Measurements from ENCODE around the gene TMEM238L.

TMEM238L gene

DNA sequence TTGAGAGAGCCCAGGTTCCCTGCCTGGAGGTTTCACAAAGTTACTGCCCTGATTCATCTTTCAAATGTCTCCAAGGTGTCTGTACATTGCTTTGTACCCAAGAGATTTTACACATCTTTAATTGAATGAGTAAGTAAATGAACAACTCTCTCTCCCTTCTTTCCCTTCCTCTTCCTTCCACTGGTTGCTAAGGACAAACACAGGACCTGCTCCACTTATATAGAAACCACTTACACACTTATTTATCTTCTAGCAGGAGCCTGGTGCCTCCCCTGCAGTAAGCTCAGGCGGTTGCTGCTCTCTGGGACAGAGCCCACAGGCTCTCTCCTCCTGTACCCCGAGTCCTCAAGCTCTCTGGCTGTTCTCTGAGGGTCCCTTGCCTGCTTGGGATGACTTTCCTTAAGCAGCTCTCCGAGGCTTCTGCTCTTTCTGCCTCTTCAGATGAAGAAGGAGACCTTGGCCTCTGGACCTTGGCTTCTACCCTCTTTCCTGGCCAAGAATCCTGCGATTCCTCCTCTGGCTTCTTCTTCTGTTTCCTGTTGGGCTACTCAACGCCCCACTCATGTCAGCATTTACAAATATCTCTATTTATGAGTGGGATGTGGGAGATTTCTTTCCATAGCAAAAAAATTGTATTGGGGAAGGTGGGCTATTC is 24.1 kb upstream of the TMEM238L start:
- no peak overlapping the region for H3K27ac ChIP-seq (ENCODE audit: low read length)
- H3K4me1 ChIP-seq (ENCODE audit: control insufficient read depth, low read depth, low read length) = peaks cover 14% of the 10 kb centered on the region
- no peak overlapping the region for H3K9ac ChIP-seq (ENCODE audit: low read length)
- H3K9me3 ChIP-seq (ENCODE audit: control insufficient read depth, low read depth, low read length) = no peaks in the 10 kb centered on the region
- no peak overlapping the region for H3K4me3 ChIP-seq (ENCODE audit: low read length)
- no peaks in the 10 kb centered on the region for H3K36me3 ChIP-seq (ENCODE audit: control insufficient read depth, low read depth, low read length)
- H3K27me3 ChIP-seq (ENCODE audit: control insufficient read depth, insufficient read depth, low read length) = no peaks in the 10 kb centered on the region

DNA sequence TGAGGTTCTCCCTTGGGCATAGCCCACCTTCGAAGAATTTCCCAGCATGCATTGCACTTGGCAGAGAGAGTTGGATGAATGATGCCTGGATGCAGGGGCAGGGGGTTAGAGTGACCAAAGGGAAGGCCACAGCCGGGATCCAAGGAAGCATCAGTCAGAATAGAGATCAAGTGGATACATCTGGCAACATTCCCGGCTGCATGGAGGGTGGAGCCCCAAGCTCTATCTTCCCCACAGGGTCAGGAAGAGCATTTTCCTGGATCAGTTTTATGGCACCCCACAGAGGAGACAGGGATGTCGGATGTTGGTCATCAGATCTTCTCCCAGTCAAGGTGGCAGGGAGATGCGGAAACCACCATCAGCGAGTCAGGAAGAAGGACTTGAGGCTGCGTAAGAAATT is 21.0 kb upstream of the TMEM238L start:
- H3K4me1 ChIP-seq (ENCODE audit: control insufficient read depth, low read depth, low read length) = peaks cover 12% of the 10 kb centered on the region
- no peaks in the 10 kb centered on the region for H3K36me3 ChIP-seq (ENCODE audit: control insufficient read depth, low read depth, low read length)
- no peak overlapping the region for H3K9ac ChIP-seq (ENCODE audit: low read length)
- H3K27me3 ChIP-seq (ENCODE audit: control insufficient read depth, insufficient read depth, low read length) = no peaks in the 10 kb centered on the region
- no peak overlapping the region for H3K4me3 ChIP-seq (ENCODE audit: low read length)
- no peak overlapping the region for H3K27ac ChIP-seq (ENCODE audit: low read length)
- H3K9me3 ChIP-seq (ENCODE audit: control insufficient read depth, low read depth, low read length) = no peaks in the 10 kb centered on the region

DNA sequence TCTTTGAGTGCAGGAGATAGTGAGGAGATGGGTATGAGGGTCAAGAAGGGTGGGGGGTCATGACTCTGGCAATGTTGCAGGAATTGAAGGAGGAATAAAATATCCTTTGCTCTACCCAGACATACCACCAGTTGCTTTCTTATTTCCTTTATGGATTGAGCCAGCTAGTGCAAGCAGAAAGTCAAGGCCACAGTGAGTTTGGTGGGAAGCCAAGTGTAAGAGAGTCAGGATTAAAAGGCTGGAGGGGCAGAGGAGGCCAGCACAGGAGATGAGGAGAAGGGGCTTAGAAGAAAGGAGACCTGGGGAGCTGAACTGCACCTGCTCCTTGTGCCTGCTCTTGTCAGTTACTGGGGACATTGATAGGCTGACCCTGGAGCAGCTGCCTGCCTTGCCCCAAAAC is 17.9 kb upstream of the TMEM238L start:
- Histone ChIP-seq H3K9me3 (ENCODE audit: control insufficient read depth, low read depth, low read length) (no peaks in the 10 kb centered on the region), H3K36me3 (ENCODE audit: control insufficient read depth, low read depth, low read length) (no peaks in the 10 kb centered on the region), H3K9ac (ENCODE audit: low read length) (no peak overlapping the region), H3K27ac (ENCODE audit: low read length) (no peak overlapping the region), H3K4me1 (ENCODE audit: control insufficient read depth, low read depth, low read length) (peaks cover 2% of the 10 kb centered on the region), H3K4me3 (ENCODE audit: low read length) (no peak overlapping the region), H3K27me3 (ENCODE audit: control insufficient read depth, insufficient read depth, low read length) (no peaks in the 10 kb centered on the region)

DNA sequence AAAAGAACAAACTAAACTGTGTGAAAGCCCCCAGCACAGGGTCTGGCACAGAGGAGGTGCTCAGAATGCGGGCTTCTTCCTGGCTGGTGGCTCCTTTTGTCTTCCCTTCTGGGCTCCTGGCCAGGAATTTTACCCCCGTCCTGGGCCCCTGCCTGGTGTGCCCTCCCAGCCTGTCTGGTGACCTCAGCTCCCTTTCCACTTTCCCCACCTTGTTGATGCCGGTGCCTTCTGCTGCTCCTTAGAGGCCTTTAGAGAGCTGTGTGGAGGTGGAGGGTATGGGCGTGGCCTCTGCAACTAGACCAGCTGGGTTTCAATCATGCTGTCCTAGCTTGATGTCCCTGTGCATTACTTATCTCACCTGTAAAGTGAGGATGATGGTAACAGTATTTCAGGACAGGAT is 17.2 kb upstream of the TMEM238L start:
- Histone ChIP-seq H3K27ac (ENCODE audit: low read length) (no peak overlapping the region), H3K4me1 (ENCODE audit: control insufficient read depth, low read depth, low read length) (peaks cover 2% of the 10 kb centered on the region), H3K36me3 (ENCODE audit: control insufficient read depth, low read depth, low read length) (no peaks in the 10 kb centered on the region), H3K9ac (ENCODE audit: low read length) (no peak overlapping the region), H3K9me3 (ENCODE audit: control insufficient read depth, low read depth, low read length) (no peaks in the 10 kb centered on the region), H3K27me3 (ENCODE audit: control insufficient read depth, insufficient read depth, low read length) (no peaks in the 10 kb centered on the region), H3K4me3 (ENCODE audit: low read length) (no peak overlapping the region)

GRCh38 chr17:10815319-10815718 is 11.4 kb upstream of the TMEM238L start:
- Histone ChIP-seq H3K27me3 (ENCODE audit: control insufficient read depth, insufficient read depth, low read length) (no peaks in the 10 kb centered on the region), H3K27ac (ENCODE audit: low read length) (no peak overlapping the region), H3K4me3 (ENCODE audit: low read length) (no peak overlapping the region), H3K4me1 (ENCODE audit: control insufficient read depth, low read depth, low read length) (no peaks in the 10 kb centered on the region), H3K36me3 (ENCODE audit: control insufficient read depth, low read depth, low read length) (no peaks in the 10 kb centered on the region), H3K9me3 (ENCODE audit: control insufficient read depth, low read depth, low read length) (no peaks in the 10 kb centered on the region), H3K9ac (ENCODE audit: low read length) (no peak overlapping the region)

DNA sequence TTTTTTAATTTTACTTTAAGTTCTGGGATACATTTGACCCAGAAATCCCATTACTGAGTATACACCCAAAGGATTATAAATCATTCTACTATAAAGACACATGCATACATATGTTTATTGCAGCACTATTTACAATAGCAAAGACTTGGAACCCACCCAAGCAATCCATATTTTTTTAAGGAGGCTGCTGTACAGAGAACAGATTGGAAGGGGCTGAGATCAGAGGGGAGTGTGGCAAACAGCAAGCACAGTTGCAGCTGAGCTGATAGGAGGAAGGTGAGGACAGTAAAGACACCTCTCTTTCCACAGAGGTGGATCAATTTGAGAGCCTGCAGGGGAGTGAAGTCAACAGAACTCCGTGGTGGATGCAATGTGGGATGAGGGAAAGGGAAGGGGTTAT is 10.2 kb upstream of the TMEM238L start:
- Histone ChIP-seq H3K9ac (ENCODE audit: low read length) (no peak overlapping the region), H3K27me3 (ENCODE audit: control insufficient read depth, insufficient read depth, low read length) (no peaks in the 10 kb centered on the region), H3K36me3 (ENCODE audit: control insufficient read depth, low read depth, low read length) (no peaks in the 10 kb centered on the region)

DNA sequence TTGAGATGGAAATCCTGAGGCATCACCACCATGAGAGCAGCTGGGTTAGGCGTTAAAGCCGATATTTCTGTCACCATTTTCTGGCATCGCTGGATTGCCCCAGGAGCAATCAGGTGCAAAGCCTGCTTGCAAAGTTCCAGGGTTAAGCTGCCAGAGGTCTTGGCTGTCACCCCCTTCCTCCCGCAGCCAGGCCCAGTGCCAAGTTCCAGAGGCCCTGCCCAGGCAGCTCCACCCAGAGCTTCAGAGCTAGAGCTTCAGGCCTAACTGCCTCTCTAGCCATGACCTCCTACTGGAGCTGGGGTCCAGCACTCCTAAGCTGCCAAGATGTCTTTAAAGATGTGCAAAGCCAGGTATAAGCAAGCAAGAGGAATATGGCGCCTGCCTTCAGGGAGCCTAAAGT is 8.8 kb upstream of the TMEM238L start:
- no peak overlapping the region for H3K27ac ChIP-seq (ENCODE audit: low read length)
- H3K36me3 ChIP-seq (ENCODE audit: control insufficient read depth, low read depth, low read length) = no peaks in the 10 kb centered on the region
- H3K4me3 ChIP-seq (ENCODE audit: low read length) = no peak overlapping the region
- no peaks in the 10 kb centered on the region for H3K9me3 ChIP-seq (ENCODE audit: control insufficient read depth, low read depth, low read length)
- no peak overlapping the region for H3K9ac ChIP-seq (ENCODE audit: low read length)
- no peaks in the 10 kb centered on the region for H3K4me1 ChIP-seq (ENCODE audit: control insufficient read depth, low read depth, low read length)
- H3K27me3 ChIP-seq (ENCODE audit: control insufficient read depth, insufficient read depth, low read length) = no peaks in the 10 kb centered on the region

More for the DNA sequence above, 10.2 kb upstream of the TMEM238L start:
- Histone ChIP-seq H3K27ac (ENCODE audit: low read length) (no peak overlapping the region), H3K4me3 (ENCODE audit: low read length) (no peak overlapping the region), H3K4me1 (ENCODE audit: control insufficient read depth, low read depth, low read length) (no peaks in the 10 kb centered on the region), H3K9me3 (ENCODE audit: control insufficient read depth, low read depth, low read length) (no peaks in the 10 kb centered on the region)

DNA sequence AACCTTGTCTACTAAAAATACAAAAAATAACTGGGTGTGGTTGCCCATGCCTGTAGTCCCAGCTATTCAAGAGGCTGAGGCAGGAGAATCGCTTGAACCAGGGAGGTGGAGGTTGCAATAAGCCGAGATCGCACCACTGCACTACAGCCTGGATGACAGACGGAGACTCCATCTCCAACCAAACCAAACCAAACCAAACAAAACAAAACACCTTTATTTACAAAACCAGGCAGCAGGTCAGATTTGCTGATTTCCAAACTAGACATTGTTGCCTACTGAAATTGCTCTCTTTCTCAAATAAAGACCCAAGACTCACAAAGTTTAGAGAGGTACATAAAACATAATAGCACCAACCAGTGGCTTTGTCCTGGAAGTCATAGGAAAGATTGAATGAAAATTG is 5.7 kb upstream of the TMEM238L start:
- H3K4me3 ChIP-seq (ENCODE audit: low read length) = no peak overlapping the region
- no peaks in the 10 kb centered on the region for H3K27me3 ChIP-seq (ENCODE audit: control insufficient read depth, insufficient read depth, low read length)
- no peaks in the 10 kb centered on the region for H3K9me3 ChIP-seq (ENCODE audit: control insufficient read depth, low read depth, low read length)
- no peaks in the 10 kb centered on the region for H3K4me1 ChIP-seq (ENCODE audit: control insufficient read depth, low read depth, low read length)
- H3K36me3 ChIP-seq (ENCODE audit: control insufficient read depth, low read depth, low read length) = no peaks in the 10 kb centered on the region
- no peak overlapping the region for H3K9ac ChIP-seq (ENCODE audit: low read length)
- no peak overlapping the region for H3K27ac ChIP-seq (ENCODE audit: low read length)

- H3K4me3 ChIP-seq (ENCODE audit: low read length) = no peak overlapping the region
- no peaks in the 10 kb centered on the region for H3K36me3 ChIP-seq (ENCODE audit: control insufficient read depth, low read depth, low read length)
- H3K9me3 ChIP-seq (ENCODE audit: control insufficient read depth, low read depth, low read length) = no peaks in the 10 kb centered on the region
- H3K27me3 ChIP-seq (ENCODE audit: control insufficient read depth, insufficient read depth, low read length) = no peaks in the 10 kb centered on the region
- no peak overlapping the region for H3K9ac ChIP-seq (ENCODE audit: low read length)
- H3K4me1 ChIP-seq (ENCODE audit: control insufficient read depth, low read depth, low read length) = peaks cover 2% of the 10 kb centered on the region
- H3K27ac ChIP-seq (ENCODE audit: low read length) = no peak overlapping the region
Observed at GRCh38 chr17:10807704-10808128, 3.8 kb upstream of the TMEM238L start.

DNA sequence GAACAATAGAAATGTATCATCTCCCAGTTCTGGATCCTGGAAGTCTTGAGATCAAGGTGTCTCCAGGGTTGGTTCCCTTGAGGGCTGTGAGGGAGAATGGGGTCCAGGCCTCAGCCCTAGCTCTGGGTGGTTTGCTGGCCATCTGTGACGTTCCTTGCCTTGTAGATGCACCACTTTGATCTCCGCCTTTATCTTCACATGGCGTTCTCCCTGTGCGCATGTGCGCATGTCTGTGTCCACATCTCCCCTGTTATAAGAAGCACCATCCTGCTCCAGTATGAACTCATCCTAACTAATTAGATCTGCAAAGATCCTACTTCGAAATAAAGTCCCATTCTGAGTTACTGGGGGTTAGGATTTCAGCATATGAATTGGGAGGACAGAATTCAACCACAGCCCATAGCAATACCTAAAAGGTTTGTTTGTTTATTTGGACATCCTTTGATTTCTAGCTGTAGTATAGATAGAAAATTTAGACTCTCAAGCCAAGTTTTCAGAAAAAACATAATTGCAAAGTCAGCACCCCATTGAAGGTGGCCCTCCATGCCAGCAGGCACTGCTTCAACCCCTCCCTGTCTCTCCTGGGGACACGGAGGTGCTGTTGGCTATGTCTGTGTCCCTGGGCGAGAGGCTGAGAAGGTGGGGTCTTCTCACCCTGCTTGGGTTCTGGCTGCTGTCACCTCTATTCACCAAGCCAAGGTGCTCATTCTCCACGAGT is 2.8 kb upstream of the TMEM238L start:
- Histone ChIP-seq H3K27ac (ENCODE audit: low read length) (no peak overlapping the region), H3K4me3 (ENCODE audit: low read length) (no peak overlapping the region), H3K9ac (ENCODE audit: low read length) (no peak overlapping the region), H3K4me1 (ENCODE audit: control insufficient read depth, low read depth, low read length) (peaks cover 2% of the 10 kb centered on the region), H3K27me3 (ENCODE audit: control insufficient read depth, insufficient read depth, low read length) (no peaks in the 10 kb centered on the region), H3K36me3 (ENCODE audit: control insufficient read depth, low read depth, low read length) (no peaks in the 10 kb centered on the region), H3K9me3 (ENCODE audit: control insufficient read depth, low read depth, low read length) (no peaks in the 10 kb centered on the region)

- Histone ChIP-seq H3K27ac (ENCODE audit: low read length) (no peak overlapping the region), H3K36me3 (ENCODE audit: control insufficient read depth, low read depth, low read length) (no peaks in the 10 kb centered on the region), H3K4me1 (ENCODE audit: control insufficient read depth, low read depth, low read length) (peaks cover 2% of the 10 kb centered on the region)
Observed at GRCh38 chr17:10805911-10806310, 2.0 kb upstream of the TMEM238L start.

GRCh38 chr17:10804546-10804945 is 647 bp upstream of the TMEM238L start:
- H3K4me1 ChIP-seq (ENCODE audit: control insufficient read depth, low read depth, low read length) = peaks cover 2% of the 10 kb centered on the region
- H3K9me3 ChIP-seq (ENCODE audit: control insufficient read depth, low read depth, low read length) = no peaks in the 10 kb centered on the region
- no peaks in the 10 kb centered on the region for H3K27me3 ChIP-seq (ENCODE audit: control insufficient read depth, insufficient read depth, low read length)
- no peak overlapping the region for H3K9ac ChIP-seq (ENCODE audit: low read length)
- H3K36me3 ChIP-seq (ENCODE audit: control insufficient read depth, low read depth, low read length) = no peaks in the 10 kb centered on the region
- H3K27ac ChIP-seq (ENCODE audit: low read length) = no peak overlapping the region
- no peak overlapping the region for H3K4me3 ChIP-seq (ENCODE audit: low read length)

More at GRCh38 chr17:10805911-10806310, 2.0 kb upstream of the TMEM238L start:
- Histone ChIP-seq H3K9ac (ENCODE audit: low read length) (no peak overlapping the region), H3K27me3 (ENCODE audit: control insufficient read depth, insufficient read depth, low read length) (no peaks in the 10 kb centered on the region), H3K4me3 (ENCODE audit: low read length) (no peak overlapping the region), H3K9me3 (ENCODE audit: control insufficient read depth, low read depth, low read length) (no peaks in the 10 kb centered on the region)

All from iPS-18a (cell line).